ENCODE measurements around the gene NUP210L.

DNA sequence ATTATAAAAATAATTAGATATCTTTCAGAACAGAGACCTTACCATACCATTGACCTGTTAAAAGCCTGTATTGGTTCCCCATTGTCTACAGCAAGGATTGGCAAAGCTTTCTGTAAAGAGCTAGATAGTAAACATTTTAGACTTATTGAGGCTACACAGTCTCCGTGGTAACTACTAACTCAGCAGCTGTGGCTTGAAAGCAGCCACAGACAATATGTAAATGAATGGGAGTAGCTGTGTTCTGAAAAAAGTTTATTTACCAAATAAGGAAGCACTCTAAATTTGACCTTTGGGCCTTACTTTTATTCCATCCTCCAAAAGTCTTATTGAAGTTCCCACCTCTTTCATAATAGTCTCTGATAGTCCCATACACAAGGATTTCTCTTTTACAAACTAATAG is 39.7 kb downstream of the NUP210L start:
- TF ChIP-seq JUN (IDR thresholded peaks at IDR 0.05; ENCODE audit: borderline replicate concordance, insufficient read depth, insufficient read length, low read depth) (no peak), POLR2AphosphoS5 (IDR thresholded peaks at IDR 0.05; ENCODE audit: insufficient read depth, low read depth, low read length) (no peak), FOS (IDR thresholded peaks at IDR 0.05; ENCODE audit: borderline replicate concordance, insufficient read depth, low read length) (no peak), EZH2 (IDR thresholded peaks at IDR 0.05; ENCODE audit: borderline replicate concordance, low read depth, low read length, severe bottlenecking) (no peak)
- TF ChIP-seq, protein P1, sequence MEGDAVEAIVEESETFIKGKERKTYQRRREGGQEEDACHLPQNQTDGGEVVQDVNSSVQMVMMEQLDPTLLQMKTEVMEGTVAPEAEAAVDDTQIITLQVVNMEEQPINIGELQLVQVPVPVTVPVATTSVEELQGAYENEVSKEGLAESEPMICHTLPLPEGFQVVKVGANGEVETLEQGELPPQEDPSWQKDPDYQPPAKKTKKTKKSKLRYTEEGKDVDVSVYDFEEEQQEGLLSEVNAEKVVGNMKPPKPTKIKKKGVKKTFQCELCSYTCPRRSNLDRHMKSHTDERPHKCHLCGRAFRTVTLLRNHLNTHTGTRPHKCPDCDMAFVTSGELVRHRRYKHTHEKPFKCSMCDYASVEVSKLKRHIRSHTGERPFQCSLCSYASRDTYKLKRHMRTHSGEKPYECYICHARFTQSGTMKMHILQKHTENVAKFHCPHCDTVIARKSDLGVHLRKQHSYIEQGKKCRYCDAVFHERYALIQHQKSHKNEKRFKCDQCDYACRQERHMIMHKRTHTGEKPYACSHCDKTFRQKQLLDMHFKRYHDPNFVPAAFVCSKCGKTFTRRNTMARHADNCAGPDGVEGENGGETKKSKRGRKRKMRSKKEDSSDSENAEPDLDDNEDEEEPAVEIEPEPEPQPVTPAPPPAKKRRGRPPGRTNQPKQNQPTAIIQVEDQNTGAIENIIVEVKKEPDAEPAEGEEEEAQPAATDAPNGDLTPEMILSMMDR (IDR thresholded peaks at IDR 0.05; ENCODE audit: extremely low read depth in 1 of 2, insufficient read depth in 1 of 2, low read depth in 1 of 2, low read length in 2 of 2), result no peak

All from endothelial cell of umbilical vein (primary cell).